GM12878 (cell line): Measurements from ENCODE around the gene ZDHHC18. TPM values are rescaled to one million over a fixed set of nuclear protein-coding genes. Genes with fewer than 3 reads are reported as not detected.

ENCODE experiments used
- ATAC-seq: fragments of 200-7000 bp; cut with Tn5 transposase; 3 replicates; pipeline ENCODE4 v1.9.1; 2020; ENCODE audit warnings: mild to moderate bottlenecking, moderate library complexity
- BruUV-seq: library from RNA; stranded (reverse); fragments of 400-500 nt; replicated peaks from 2 replicates; lab custom pipeline; 2021; lab: Mats Ljungman, UMichigan
- CTCF ChIA-PET: fragments of 300-600 bp; sonication (Branson Sonifier 250); formaldehyde crosslinking; extraction: SDS; loops from one replicate; lab custom pipeline; 2021; ENCODE audit warnings: inconsistent platforms; lab: Yijun Ruan, JAX
- POLR2A ChIA-PET: fragments of 350-600 bp; formaldehyde crosslinking; extraction: SDS; loops from one replicate; lab custom pipeline; 2021; ENCODE audit warnings: inconsistent platforms; lab: Charles Lee
- RAD21 ChIA-PET: fragments of 300-600 bp; sonication (Branson Sonifier 250); formaldehyde crosslinking; loops from one replicate; lab custom pipeline; 2023; ENCODE audit warnings: antibody characterized with exemption; ENCODE audit not compliant: unreplicated experiment; lab: Charles Lee
- SMC1A ChIA-PET: fragments of 300-600 bp; sonication (Branson Sonifier 250); formaldehyde crosslinking; loops from one replicate; lab custom pipeline; 2023; ENCODE audit not compliant: unreplicated experiment, uncharacterized antibody; lab: Charles Lee
- DNase-seq: peaks from one replicate; pipeline ENCODE4 v3.0.0-alpha.2; 2011; ENCODE audit warnings: low read depth, low spot score
- FAIRE-seq: peaks from 3 replicates; lab custom pipeline; 2011; peaks lifted over from hg19 to GRCh38; lab: Jason Lieb, UNC
- H2AFZ ChIP-seq: 2 replicates; pipeline ENCODE4 v1.6.0; 2011; ENCODE audit warnings: low read depth, low read length, control low read depth; ENCODE audit not compliant: control insufficient read depth
- H3K27ac ChIP-seq: 2 replicates; pipeline ENCODE4 v1.5.1; 2011; ENCODE audit warnings: control low read depth; ENCODE audit not compliant: control insufficient read depth, insufficient read depth
- H3K27me3 ChIP-seq, 2 experiments: replicated peaks in 1 of 2; 2 replicates each; pipeline versions ENCODE4 v1.6.0 to v1.6.1; 2011; ENCODE audit warnings: low read length in 1 of 2; ENCODE audit not compliant: control insufficient read depth in 2 of 2, insufficient read depth in 2 of 2
- H3K36me3 ChIP-seq, 2 experiments: 2 replicates each; pipeline ENCODE4 v1.5.1; 2011; ENCODE audit warnings: low read length in 1 of 2; ENCODE audit not compliant: control insufficient read depth in 2 of 2, insufficient read depth in 2 of 2
- H3K4me1 ChIP-seq: 2 replicates; pipeline ENCODE4 v1.6.1; 2011; ENCODE audit warnings: mild to moderate bottlenecking, low read length, moderate library complexity, mixed read lengths; ENCODE audit not compliant: control insufficient read depth, insufficient read depth
- H3K4me2 ChIP-seq: 2 replicates; pipeline ENCODE4 v1.6.0; 2011; ENCODE audit warnings: control low read depth; ENCODE audit not compliant: control insufficient read depth, insufficient read depth
- H3K4me3 ChIP-seq: fragments of 200-600 bp; sonication (generic); 2 replicates; pipeline ENCODE4 v1.5.1; 2016
- H3K79me2 ChIP-seq: 2 replicates; pipeline ENCODE4 v1.6.0; 2011; ENCODE audit warnings: low read length; ENCODE audit not compliant: control insufficient read depth, insufficient read depth
- H3K9ac ChIP-seq: 2 replicates; pipeline ENCODE4 v1.8.0; 2011; ENCODE audit warnings: low read length, control low read depth, mixed read lengths; ENCODE audit not compliant: control insufficient read depth, insufficient read depth
- H3K9me3 ChIP-seq: replicated peaks from 3 replicates; pipeline ENCODE4 v1.5.1; 2011; ENCODE audit warnings: mild to moderate bottlenecking, low read length; ENCODE audit not compliant: control insufficient read depth, insufficient read depth
- H4K20me1 ChIP-seq: 2 replicates; pipeline ENCODE4 v1.6.0; 2011; ENCODE audit not compliant: control insufficient read depth, insufficient read depth
- FOXM1 ChIP-seq: IDR thresholded peaks from 2 replicates; pipeline ENCODE4 v1.6.1; 2012; ENCODE audit warnings: low read depth, mild to moderate bottlenecking, inconsistent platforms, low read length, moderate library complexity
- IKZF2 ChIP-seq, 2 experiments: fragments of 450-650 bp; IDR thresholded peaks; 2 replicates each; pipeline ENCODE4 v1.6.1; 2017; ENCODE audit warnings: mild to moderate bottlenecking in 2 of 2, moderate library complexity in 2 of 2
- JUNB ChIP-seq: IDR thresholded peaks from 2 replicates; pipeline ENCODE4 v1.6.1; 2016; ENCODE audit warnings: antibody characterized with exemption, mild to moderate bottlenecking
- MXI1 ChIP-seq: fragments of 150-350 bp; IDR thresholded peaks from 2 replicates; pipeline ENCODE4 v1.6.1; 2011; ENCODE audit warnings: low read depth, mild to moderate bottlenecking, inconsistent platforms, low read length, improper control_type of control experiment
- RUNX3 ChIP-seq: IDR thresholded peaks from 2 replicates; pipeline ENCODE4 v1.6.1; 2012; ENCODE audit warnings: low read length, inconsistent platforms
- SP1 ChIP-seq: IDR thresholded peaks from one replicate; pipeline ENCODE4 v1.6.1; 2011; ENCODE audit warnings: low read depth, low read length
- SREBF2 ChIP-seq: IDR thresholded peaks from 2 replicates; pipeline ENCODE4 v1.6.1; 2012; ENCODE audit warnings: mild to moderate bottlenecking, low read length
- YY1 ChIP-seq: IDR thresholded peaks from 2 replicates; pipeline ENCODE4 v1.6.1; 2011; ENCODE audit warnings: low read depth, mild to moderate bottlenecking, low read length
- WGBS: methylation state at CpG from one replicate; pipeline ENCODE4 v1.1.6; 2016; ENCODE audit warnings: low lambda C conversion rate; ENCODE audit not compliant: insufficient replicate concordance, insufficient coverage; ENCODE audit errors: missing lambda C conversion rate; 5-methylcytosine and 5-hydroxymethylcytosine counted together
- in situ Hi-C: fragments of 300-500 bp; cut with MboI; formaldehyde crosslinking; loops from 9 replicates; pipeline ENCODE4 v1.14.3; 2018; ENCODE audit warnings: mixed read lengths
- intact Hi-C: fragments of 100-400 bp; cut with micrococcal nuclease; formaldehyde crosslinking; loops from one replicate; pipeline ENCODE4 v1.14.2; 2022; ENCODE audit not compliant: unreplicated experiment
- polyA plus RNA-seq, 11 experiments: library from polyadenylated mRNA; depleted of rRNA in 4 of 11; unstranded in 6 of 11; stranded (reverse) in 5 of 11; fragments of >200 nt; fragmentation: Nextera tagmentation in 4 of 11; fragmentation: Illumina TruSeq in 1 of 11; extraction: Ambion mirVana in 4 of 11; extraction: Trizol in 1 of 11; gene quantifications; 1 replicate in 1 of 11; 2 replicates in 10 of 11; pipeline versions ENCODE4 v1.2.1 to v1.2.3, GENCODE V29; 2011 to 2016; ENCODE audit warnings: inconsistent platforms in 2 of 11, missing spikeins in 2 of 11, low read depth in 1 of 11
- total RNA-seq, 4 experiments: library from RNA; depleted of rRNA in 3 of 4; stranded (reverse); fragments of >200 nt in 3 of 4; fragmentation: Illumina TruSeq in 1 of 4; extraction: Trizol in 1 of 4; gene quantifications; 2 replicates each; pipeline versions ENCODE4 v1.2.1 to v1.2.3, GENCODE V29; 2013 to 2021
- TF ChIP-seq, protein P1 (sequence below): fragments of 450-650 bp; IDR thresholded peaks from 2 replicates; pipeline ENCODE4 v1.6.1; 2017; ENCODE audit warnings: low read depth, mild to moderate bottlenecking, moderate library complexity
- TF ChIP-seq, protein P2 (sequence below): fragments of 450-650 bp; IDR thresholded peaks from 2 replicates; pipeline ENCODE4 v1.6.1; 2017; ENCODE audit warnings: mild to moderate bottlenecking, moderate library complexity
- TF ChIP-seq, protein P3 (sequence below), 3 experiments: IDR thresholded peaks in 2 of 3; conservative IDR thresholded peaks in 1 of 3; 2 replicates each; pipeline ENCODE4 v1.5.1; 2011; ENCODE audit warnings: low read depth in 3 of 3, low read length in 3 of 3, mild to moderate bottlenecking in 3 of 3, control low read depth in 2 of 3, moderate library complexity in 2 of 3, inconsistent platforms in 1 of 3, mixed read lengths in 1 of 3; ENCODE audit not compliant: control insufficient read depth in 2 of 3, insufficient read depth in 1 of 3; ENCODE audit errors: extremely low read depth in 1 of 3

ZDHHC18 gene
- total and polyA plus RNA-seq, 10 of the 15 experiments (the other 5 are each of a cell fraction or from before 2014, with no cell fraction given) = 0.40 to 81.2 (median 21.3) TPM

DNA sequence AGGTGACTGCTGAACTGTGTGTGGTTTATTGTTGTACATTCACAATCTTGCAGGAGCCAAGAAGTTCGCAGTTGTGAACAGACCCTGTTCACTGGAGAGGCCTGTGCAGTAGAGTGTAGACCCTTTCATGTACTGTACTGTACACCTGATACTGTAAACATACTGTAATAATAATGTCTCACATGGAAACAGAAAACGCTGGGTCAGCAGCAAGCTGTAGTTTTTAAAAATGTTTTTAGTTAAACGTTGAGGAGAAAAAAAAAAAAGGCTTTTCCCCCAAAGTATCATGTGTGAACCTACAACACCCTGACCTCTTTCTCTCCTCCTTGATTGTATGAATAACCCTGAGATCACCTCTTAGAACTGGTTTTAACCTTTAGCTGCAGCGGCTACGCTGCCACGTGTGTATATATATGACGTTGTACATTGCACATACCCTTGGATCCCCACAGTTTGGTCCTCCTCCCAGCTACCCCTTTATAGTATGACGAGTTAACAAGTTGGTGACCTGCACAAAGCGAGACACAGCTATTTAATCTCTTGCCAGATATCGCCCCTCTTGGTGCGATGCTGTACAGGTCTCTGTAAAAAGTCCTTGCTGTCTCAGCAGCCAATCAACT is 45.2 kb upstream of the ZDHHC18 start:
- ChIA-PET RAD21 (interaction anchor here (1.0 to 1.3 kb wide), 3 partner anchors 36 to 105 kb away, joined by 3 read pairs; no protein-coding TSS in a partner anchor), SMC1A (interaction anchor here (0.7 to 1.7 kb wide), 8 partner anchors 9 to 179 kb away, joined by 3 to 6 read pairs (median 4); no protein-coding TSS in a partner anchor), CTCF (interaction anchor here (1.0 to 3.5 kb wide), 4 partner anchors 30 to 179 kb away, joined by 3 to 14 read pairs (median 4); no protein-coding TSS in a partner anchor), POLR2A (interaction anchor here (0.5 to 1.1 kb wide), 3 partner anchors 85 to 167 kb away, joined by 3 to 6 read pairs (median 4); no protein-coding TSS in a partner anchor)
- no peaks in the 10 kb centered on the region; the same call in 1 of the 2 replicates for H3K79me2 ChIP-seq
- in situ Hi-C loops (no loop called here), intact Hi-C loops (no loop called here)
- peaks cover 19 to 32% of the 10 kb centered on the region in 2 experiments for H3K36me3 ChIP-seq
- H3K27ac ChIP-seq = no peak overlapping the region
- 70% methylated on average over 11 of the region's 11 CpGs for WGBS
- H2AFZ ChIP-seq = no peak overlapping the region
- H3K9ac ChIP-seq = no peak overlapping the region
- TSS peak; percentile 49 for BruUV-seq
- DNase-seq = no peak
- H3K4me3 ChIP-seq = no peak overlapping the region
- FAIRE-seq = no peak
- no peaks in the 10 kb centered on the region for H4K20me1 ChIP-seq
- TF ChIP-seq, protein P1, sequence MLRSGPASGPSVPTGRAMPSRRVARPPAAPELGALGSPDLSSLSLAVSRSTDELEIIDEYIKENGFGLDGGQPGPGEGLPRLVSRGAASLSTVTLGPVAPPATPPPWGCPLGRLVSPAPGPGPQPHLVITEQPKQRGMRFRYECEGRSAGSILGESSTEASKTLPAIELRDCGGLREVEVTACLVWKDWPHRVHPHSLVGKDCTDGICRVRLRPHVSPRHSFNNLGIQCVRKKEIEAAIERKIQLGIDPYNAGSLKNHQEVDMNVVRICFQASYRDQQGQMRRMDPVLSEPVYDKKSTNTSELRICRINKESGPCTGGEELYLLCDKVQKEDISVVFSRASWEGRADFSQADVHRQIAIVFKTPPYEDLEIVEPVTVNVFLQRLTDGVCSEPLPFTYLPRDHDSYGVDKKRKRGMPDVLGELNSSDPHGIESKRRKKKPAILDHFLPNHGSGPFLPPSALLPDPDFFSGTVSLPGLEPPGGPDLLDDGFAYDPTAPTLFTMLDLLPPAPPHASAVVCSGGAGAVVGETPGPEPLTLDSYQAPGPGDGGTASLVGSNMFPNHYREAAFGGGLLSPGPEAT = no peak
- TF ChIP-seq IKZF2 (IDR thresholded peaks at IDR 0.05) = no peak
- TF ChIP-seq MXI1 = no peak
- TF ChIP-seq, protein P2, sequence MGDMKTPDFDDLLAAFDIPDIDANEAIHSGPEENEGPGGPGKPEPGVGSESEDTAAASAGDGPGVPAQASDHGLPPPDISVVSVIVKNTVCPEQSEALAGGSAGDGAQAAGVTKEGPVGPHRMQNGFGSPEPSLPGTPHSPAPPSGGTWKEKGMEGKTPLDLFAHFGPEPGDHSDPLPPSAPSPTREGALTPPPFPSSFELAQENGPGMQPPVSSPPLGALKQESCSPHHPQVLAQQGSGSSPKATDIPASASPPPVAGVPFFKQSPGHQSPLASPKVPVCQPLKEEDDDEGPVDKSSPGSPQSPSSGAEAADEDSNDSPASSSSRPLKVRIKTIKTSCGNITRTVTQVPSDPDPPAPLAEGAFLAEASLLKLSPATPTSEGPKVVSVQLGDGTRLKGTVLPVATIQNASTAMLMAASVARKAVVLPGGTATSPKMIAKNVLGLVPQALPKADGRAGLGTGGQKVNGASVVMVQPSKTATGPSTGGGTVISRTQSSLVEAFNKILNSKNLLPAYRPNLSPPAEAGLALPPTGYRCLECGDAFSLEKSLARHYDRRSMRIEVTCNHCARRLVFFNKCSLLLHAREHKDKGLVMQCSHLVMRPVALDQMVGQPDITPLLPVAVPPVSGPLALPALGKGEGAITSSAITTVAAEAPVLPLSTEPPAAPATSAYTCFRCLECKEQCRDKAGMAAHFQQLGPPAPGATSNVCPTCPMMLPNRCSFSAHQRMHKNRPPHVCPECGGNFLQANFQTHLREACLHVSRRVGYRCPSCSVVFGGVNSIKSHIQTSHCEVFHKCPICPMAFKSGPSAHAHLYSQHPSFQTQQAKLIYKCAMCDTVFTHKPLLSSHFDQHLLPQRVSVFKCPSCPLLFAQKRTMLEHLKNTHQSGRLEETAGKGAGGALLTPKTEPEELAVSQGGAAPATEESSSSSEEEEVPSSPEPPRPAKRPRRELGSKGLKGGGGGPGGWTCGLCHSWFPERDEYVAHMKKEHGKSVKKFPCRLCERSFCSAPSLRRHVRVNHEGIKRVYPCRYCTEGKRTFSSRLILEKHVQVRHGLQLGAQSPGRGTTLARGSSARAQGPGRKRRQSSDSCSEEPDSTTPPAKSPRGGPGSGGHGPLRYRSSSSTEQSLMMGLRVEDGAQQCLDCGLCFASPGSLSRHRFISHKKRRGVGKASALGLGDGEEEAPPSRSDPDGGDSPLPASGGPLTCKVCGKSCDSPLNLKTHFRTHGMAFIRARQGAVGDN = no peak
- no peak for TF ChIP-seq RUNX3
- TF ChIP-seq SP1 = no peak
- no peak for TF ChIP-seq SREBF2
- TF ChIP-seq YY1 = no peak
- TF ChIP-seq FOXM1 = no peak
- TF ChIP-seq JUNB = no peak
- TF ChIP-seq, protein P3, sequence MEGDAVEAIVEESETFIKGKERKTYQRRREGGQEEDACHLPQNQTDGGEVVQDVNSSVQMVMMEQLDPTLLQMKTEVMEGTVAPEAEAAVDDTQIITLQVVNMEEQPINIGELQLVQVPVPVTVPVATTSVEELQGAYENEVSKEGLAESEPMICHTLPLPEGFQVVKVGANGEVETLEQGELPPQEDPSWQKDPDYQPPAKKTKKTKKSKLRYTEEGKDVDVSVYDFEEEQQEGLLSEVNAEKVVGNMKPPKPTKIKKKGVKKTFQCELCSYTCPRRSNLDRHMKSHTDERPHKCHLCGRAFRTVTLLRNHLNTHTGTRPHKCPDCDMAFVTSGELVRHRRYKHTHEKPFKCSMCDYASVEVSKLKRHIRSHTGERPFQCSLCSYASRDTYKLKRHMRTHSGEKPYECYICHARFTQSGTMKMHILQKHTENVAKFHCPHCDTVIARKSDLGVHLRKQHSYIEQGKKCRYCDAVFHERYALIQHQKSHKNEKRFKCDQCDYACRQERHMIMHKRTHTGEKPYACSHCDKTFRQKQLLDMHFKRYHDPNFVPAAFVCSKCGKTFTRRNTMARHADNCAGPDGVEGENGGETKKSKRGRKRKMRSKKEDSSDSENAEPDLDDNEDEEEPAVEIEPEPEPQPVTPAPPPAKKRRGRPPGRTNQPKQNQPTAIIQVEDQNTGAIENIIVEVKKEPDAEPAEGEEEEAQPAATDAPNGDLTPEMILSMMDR (IDR thresholded peaks at IDR 0.05 in 2 of 3, conservative IDR thresholded peaks at IDR 0.05 in 1 of 3; ENCODE audit: control insufficient read depth in 2 of 3, extremely low read depth in 1 of 3, insufficient read depth in 1 of 3, low read depth in 3 of 3, low read length in 3 of 3) = no peak
- no peaks in the 10 kb centered on the region for H3K27me3 ChIP-seq
- peaks cover 13% of the 10 kb centered on the region for H3K4me1 ChIP-seq
- H3K4me2 ChIP-seq = no peak overlapping the region
- H3K9me3 ChIP-seq = no peaks in the 10 kb centered on the region
- ATAC-seq = no peak
